OCI-LY1 (cell line): ENCODE data around the gene BMP15.

Source experiments
- H2AFZ ChIP-seq: fragments of 200-600 bp; sonication (generic), shearing (Covaris generic); 2 replicates; pipeline ENCODE4 v1.6.0; 2014; ENCODE audit warnings: antibody characterized with exemption, mild to moderate bottlenecking, low read length
- H3F3A ChIP-seq: fragments of 200-600 bp; sonication (generic), shearing (Covaris generic); 2 replicates; pipeline ENCODE4 v1.6.0; 2014; ENCODE audit warnings: mild to moderate bottlenecking, antibody characterized with exemption, low read length, moderate library complexity; ENCODE audit not compliant: insufficient read depth
- H3K27ac ChIP-seq: fragments of 200-600 bp; sonication (generic); 2 replicates; pipeline ENCODE4 v1.5.1; 2014; ENCODE audit warnings: low read length, mixed run types, mild to moderate bottlenecking, low read depth; ENCODE audit not compliant: poor library complexity, severe bottlenecking
- H3K27me3 ChIP-seq: fragments of 200-600 bp; sonication (generic); 2 replicates; pipeline ENCODE4 v1.6.0; 2014; ENCODE audit warnings: antibody characterized with exemption, mild to moderate bottlenecking, low read length, moderate library complexity; ENCODE audit not compliant: insufficient read depth
- H3K36me3 ChIP-seq: fragments of 200-600 bp; sonication (generic); 2 replicates; pipeline ENCODE4 v1.6.1; 2014; ENCODE audit warnings: mild to moderate bottlenecking, antibody characterized with exemption, low read length, moderate library complexity, mixed read lengths; ENCODE audit not compliant: insufficient read depth
- H3K4me1 ChIP-seq: fragments of 200-600 bp; sonication (generic); 2 replicates; pipeline ENCODE4 v1.5.1; 2014; ENCODE audit warnings: mild to moderate bottlenecking, low read length, moderate library complexity; ENCODE audit not compliant: insufficient read depth, severe bottlenecking
- H3K4me2 ChIP-seq: fragments of 200-600 bp; sonication (generic), shearing (Covaris generic); 2 replicates; pipeline ENCODE4 v1.6.1; 2014; ENCODE audit warnings: low read length
- H3K4me3 ChIP-seq: fragments of 200-600 bp; sonication (generic); 2 replicates; pipeline ENCODE4 v1.5.1; 2014; ENCODE audit warnings: low read length, low read depth, mild to moderate bottlenecking, mixed read lengths; ENCODE audit not compliant: poor library complexity, severe bottlenecking
- H3K79me2 ChIP-seq: fragments of 200-600 bp; shearing (Covaris generic); 2 replicates; pipeline ENCODE4 v1.6.1; 2016; ENCODE audit warnings: mixed run types, low read length, mixed read lengths; ENCODE audit not compliant: insufficient read depth
- H3K9ac ChIP-seq: fragments of 200-600 bp; sonication (generic), shearing (Covaris generic); 2 replicates; pipeline ENCODE4 v1.6.1; 2014; ENCODE audit warnings: mild to moderate bottlenecking, low read length, mixed read lengths
- H3K9me2 ChIP-seq: fragments of 200-600 bp; sonication (generic), shearing (Covaris generic); 2 replicates; pipeline ENCODE4 v1.6.1; 2014; ENCODE audit warnings: low read depth, mild to moderate bottlenecking, low read length, mixed read lengths
- H3K9me3 ChIP-seq: fragments of 200-600 bp; shearing (Covaris generic); 2 replicates; pipeline ENCODE4 v1.6.1; 2014; ENCODE audit warnings: low read length, mixed read lengths
- H4K20me1 ChIP-seq: fragments of 200-600 bp; sonication (generic), shearing (Covaris generic); 2 replicates; pipeline ENCODE4 v1.6.0; 2016; ENCODE audit warnings: mild to moderate bottlenecking, low read length; ENCODE audit not compliant: insufficient read depth
- EZH2 ChIP-seq: fragments of 200-600 bp; sonication (generic), shearing (Covaris generic); IDR thresholded peaks from 2 replicates; pipeline ENCODE4 v1.8.0; 2017; ENCODE audit warnings: borderline replicate concordance, mixed run types, mild to moderate bottlenecking, antibody characterized with exemption, low read length, moderate library complexity, mixed read lengths
- TF ChIP-seq, protein P1 (sequence below): fragments of 200-600 bp; sonication (generic), shearing (Covaris generic); IDR thresholded peaks from 2 replicates; pipeline ENCODE4 v1.5.1; 2017; ENCODE audit warnings: mild to moderate bottlenecking, antibody characterized with exemption, low read length, moderate library complexity, mixed read lengths

BMP15 gene

GRCh38 chrX:50871922-50872453 is 38.5 kb upstream of the BMP15 start:
- Histone ChIP-seq H3K4me1 (no peaks in the 10 kb centered on the region), H3K79me2 (no peaks in the 10 kb centered on the region), H3F3A (no peaks in the 10 kb centered on the region), H3K27me3 (no peaks in the 10 kb centered on the region), H3K4me3 (no peak overlapping the region), H4K20me1 (no peaks in the 10 kb centered on the region), H3K9ac (no peak overlapping the region), H2AFZ (no peak overlapping the region), H3K36me3 (no peaks in the 10 kb centered on the region), H3K9me2 (no peaks in the 10 kb centered on the region), H3K27ac (no peak overlapping the region), H3K4me2 (no peak overlapping the region), H3K9me3 (no peaks in the 10 kb centered on the region)
- TF ChIP-seq, protein P1, sequence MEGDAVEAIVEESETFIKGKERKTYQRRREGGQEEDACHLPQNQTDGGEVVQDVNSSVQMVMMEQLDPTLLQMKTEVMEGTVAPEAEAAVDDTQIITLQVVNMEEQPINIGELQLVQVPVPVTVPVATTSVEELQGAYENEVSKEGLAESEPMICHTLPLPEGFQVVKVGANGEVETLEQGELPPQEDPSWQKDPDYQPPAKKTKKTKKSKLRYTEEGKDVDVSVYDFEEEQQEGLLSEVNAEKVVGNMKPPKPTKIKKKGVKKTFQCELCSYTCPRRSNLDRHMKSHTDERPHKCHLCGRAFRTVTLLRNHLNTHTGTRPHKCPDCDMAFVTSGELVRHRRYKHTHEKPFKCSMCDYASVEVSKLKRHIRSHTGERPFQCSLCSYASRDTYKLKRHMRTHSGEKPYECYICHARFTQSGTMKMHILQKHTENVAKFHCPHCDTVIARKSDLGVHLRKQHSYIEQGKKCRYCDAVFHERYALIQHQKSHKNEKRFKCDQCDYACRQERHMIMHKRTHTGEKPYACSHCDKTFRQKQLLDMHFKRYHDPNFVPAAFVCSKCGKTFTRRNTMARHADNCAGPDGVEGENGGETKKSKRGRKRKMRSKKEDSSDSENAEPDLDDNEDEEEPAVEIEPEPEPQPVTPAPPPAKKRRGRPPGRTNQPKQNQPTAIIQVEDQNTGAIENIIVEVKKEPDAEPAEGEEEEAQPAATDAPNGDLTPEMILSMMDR: no peak
- no peak for TF ChIP-seq EZH2

DNA sequence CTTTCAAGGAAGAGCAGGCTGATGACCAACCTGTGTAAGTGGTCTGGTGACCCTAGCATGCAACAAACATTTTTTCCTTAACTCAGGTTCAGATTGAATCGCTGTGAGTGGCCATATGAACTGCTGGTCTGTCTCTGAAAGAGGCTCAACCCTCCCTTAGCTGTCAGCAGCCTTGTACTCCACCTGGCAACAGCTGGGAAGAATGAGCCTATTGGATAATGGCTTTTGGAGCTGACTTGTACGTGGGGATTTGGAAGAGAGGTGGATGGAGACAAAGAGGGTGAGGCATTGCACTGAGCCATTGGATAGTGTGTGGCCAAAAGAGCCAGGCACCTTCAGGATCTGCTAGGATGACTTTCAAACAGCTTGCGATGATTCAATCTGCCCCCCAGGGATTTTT is 35.7 kb upstream of the BMP15 start:
- Histone ChIP-seq H3K27me3 (no peaks in the 10 kb centered on the region), H3K79me2 (no peaks in the 10 kb centered on the region), H3K9me3 (no peaks in the 10 kb centered on the region), H3K36me3 (no peaks in the 10 kb centered on the region), H3K4me1 (no peaks in the 10 kb centered on the region), H3F3A (no peaks in the 10 kb centered on the region), H3K4me3 (no peak overlapping the region), H3K4me2 (no peak overlapping the region), H4K20me1 (no peaks in the 10 kb centered on the region), H3K9me2 (no peaks in the 10 kb centered on the region), H2AFZ (no peak overlapping the region), H3K9ac (no peak overlapping the region), H3K27ac (no peak overlapping the region)
- TF ChIP-seq EZH2: no peak
- TF ChIP-seq, protein P1: no peak

- H3K79me2 ChIP-seq: no peaks in the 10 kb centered on the region
- TF ChIP-seq, protein P1: no peak
- no peak for TF ChIP-seq EZH2
- no peaks in the 10 kb centered on the region for H3K27me3 ChIP-seq
These were observed 34.0 kb upstream of the BMP15 start for GRCh38 chrX:50876551-50876950.

More at GRCh38 chrX:50876551-50876950, 34.0 kb upstream of the BMP15 start:
- H3K4me2 ChIP-seq: no peak overlapping the region
- H3K9ac ChIP-seq: no peak overlapping the region
- H3K4me3 ChIP-seq: no peak overlapping the region
- no peaks in the 10 kb centered on the region for H4K20me1 ChIP-seq
- H3K9me2 ChIP-seq: no peaks in the 10 kb centered on the region
- no peaks in the 10 kb centered on the region for H3K4me1 ChIP-seq
- H3K36me3 ChIP-seq: no peaks in the 10 kb centered on the region
- no peak overlapping the region for H3K27ac ChIP-seq
- H3K9me3 ChIP-seq: no peaks in the 10 kb centered on the region
- no peaks in the 10 kb centered on the region for H3F3A ChIP-seq
- H2AFZ ChIP-seq: no peak overlapping the region
